Stimulated activated CD8-positive, alpha-beta memory T cell treated with anti-CD3 and anti-CD28 coated beads, Interleukin-2, amount 100 ng/mL, for 48 hours (primary cell): Measurements from ENCODE around the gene DLGAP3.
"Not testable (repeated sequence)": the region's sequence is repeated elsewhere in the genome, so short reads cannot be mapped to it uniquely, and the experiment has no call there.

ENCODE experiments used
- DNase-seq, 2 donors: peaks; one replicate each; pipeline ENCODE4 v3.0.0-alpha.2; 2020; ENCODE audit warnings: low read depth in 2 of 2

The DLGAP3 gene, protein sequence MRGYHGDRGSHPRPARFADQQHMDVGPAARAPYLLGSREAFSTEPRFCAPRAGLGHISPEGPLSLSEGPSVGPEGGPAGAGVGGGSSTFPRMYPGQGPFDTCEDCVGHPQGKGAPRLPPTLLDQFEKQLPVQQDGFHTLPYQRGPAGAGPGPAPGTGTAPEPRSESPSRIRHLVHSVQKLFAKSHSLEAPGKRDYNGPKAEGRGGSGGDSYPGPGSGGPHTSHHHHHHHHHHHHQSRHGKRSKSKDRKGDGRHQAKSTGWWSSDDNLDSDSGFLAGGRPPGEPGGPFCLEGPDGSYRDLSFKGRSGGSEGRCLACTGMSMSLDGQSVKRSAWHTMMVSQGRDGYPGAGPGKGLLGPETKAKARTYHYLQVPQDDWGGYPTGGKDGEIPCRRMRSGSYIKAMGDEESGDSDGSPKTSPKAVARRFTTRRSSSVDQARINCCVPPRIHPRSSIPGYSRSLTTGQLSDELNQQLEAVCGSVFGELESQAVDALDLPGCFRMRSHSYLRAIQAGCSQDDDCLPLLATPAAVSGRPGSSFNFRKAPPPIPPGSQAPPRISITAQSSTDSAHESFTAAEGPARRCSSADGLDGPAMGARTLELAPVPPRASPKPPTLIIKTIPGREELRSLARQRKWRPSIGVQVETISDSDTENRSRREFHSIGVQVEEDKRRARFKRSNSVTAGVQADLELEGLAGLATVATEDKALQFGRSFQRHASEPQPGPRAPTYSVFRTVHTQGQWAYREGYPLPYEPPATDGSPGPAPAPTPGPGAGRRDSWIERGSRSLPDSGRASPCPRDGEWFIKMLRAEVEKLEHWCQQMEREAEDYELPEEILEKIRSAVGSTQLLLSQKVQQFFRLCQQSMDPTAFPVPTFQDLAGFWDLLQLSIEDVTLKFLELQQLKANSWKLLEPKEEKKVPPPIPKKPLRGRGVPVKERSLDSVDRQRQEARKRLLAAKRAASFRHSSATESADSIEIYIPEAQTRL

GRCh38 chr1:34929497-34929852, at the start of gene DLGAP3:
DLGAP3 (minus strand) TSS chr1:34929650; CDS start chr1:34905383, 24,267 bp downstream.
- DNase-seq = no peak

- no peak for DNase-seq
Measured at GRCh38 chr1:34978921-34979320, 49.5 kb upstream of the DLGAP3 start.

DNA sequence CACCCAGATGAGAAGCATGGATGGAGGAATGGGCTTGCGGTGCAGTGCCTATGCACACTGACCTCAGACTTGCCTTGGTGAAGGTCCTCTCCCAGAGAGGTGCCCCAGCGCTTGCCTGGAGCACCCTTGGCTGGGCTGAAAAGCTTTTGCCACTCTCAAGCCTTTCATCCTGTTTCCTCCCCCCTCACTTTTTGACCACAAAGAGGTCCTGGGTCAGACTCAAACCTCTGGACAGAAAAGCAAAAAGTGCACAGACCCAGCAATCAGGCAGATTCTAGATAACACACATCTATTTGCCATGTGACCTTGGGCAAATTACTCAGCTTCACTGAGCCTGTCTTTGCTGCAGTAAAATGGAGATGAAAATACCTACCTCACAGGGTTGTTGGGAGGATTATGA, 48.4 kb upstream of the DLGAP3 start:
- no peak for DNase-seq

- no peak for DNase-seq
Measured at GRCh38 chr1:34977210-34977471, 47.7 kb upstream of the DLGAP3 start.

DNA sequence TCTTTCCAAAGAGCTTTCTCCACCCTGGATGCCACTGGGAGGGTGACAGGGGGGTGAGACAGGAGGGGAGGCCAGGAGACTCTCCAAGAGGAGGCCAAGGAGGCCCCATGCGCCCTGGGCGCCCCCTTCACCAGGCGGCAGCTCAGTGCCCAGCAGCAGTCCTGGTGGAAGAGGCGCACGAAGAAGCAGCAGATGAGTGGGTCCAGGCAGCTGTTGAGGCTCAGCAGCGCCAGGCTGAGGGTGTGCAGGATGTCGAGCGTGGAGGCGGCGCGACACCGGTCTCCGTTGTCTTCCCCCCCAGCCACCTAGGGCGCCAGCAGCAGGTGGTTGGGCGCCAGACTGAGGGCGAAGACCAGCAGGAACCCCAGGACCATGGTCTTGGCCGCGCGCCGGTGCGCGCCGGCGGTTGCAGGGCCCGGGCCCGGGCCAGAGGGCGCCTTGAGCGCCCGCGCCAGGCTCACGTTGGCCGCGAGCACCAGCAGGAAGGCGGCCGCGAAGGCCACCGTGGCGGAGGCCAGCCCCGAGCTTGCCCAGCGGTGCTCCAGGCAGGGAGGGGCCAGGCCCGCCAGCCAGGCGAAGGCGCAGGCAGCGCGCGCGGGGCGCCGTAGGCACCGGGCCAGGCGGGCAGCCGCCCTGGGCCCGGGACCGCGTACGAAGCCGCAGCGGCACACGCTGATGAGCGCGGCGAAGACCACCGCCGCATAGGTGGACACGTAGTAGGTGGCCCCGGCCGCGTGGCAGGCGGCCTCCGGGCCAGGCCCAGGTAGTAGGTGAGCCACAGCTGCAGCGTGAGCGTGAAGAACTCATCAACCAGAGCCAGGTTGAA, 47.1 kb upstream of the DLGAP3 start:
- DNase-seq = no peak

GRCh38 chr1:34975771-34976170, 46.3 kb upstream of the DLGAP3 start:
- no peak for DNase-seq

DNA sequence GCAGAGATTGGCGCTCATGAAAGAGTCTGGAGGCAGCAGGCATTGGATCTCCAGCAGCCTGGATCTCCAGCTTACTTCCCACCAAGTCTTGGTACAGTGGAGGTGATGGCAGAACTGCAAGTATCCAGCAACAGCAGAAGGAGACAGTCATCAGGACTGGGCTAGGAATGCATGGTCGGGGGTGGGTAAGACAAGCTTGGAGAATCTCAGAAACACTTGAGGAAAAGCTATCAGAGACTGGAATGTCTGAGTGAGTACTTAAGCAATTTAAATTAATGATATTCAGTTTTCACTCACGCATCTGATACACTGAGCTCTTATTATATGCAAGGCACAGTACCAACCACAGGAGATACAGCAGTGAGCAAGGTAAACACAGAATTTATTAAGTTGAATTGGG, 45.9 kb upstream of the DLGAP3 start:
- DNase-seq = no peak

DNA sequence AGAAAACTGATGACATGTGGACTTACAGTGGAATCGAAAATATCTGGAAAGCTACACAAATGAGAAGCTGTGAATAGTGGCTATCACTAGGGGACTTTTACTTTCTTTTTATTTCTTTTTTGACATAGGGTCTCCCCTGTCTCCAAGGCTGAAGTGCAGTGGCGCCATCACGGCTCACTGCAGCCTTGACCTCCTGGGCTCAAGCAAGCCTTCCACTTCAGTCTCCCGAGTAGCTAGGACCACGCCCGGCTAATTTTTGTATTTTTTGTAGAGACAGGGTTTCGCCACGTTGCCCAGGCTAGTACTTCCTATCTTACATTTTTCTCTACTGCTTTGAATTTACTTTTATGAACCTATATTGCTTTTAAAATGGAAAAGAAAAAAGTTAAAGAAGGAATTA, 45.2 kb upstream of the DLGAP3 start:
- no peak for DNase-seq

DNA sequence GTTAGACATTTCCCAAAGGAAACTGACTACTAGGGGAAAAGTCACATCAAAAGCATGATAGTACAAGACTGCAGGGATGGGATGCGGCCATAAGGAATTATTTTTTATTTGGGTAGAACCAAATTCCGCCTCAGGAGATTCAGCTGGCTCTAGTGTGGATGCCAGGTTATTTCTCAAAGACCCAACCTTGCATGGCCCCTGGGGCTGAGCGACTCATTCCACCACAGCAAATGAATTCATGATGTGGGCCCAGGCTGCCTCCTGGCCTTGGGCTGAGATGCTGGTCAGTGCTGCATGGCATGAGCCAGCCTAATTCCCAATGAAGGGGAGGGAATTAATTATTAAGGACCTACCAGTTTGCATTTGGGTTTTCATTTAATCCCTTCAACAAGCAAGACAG, 43.9 kb upstream of the DLGAP3 start:
- DNase-seq = no peak

DNA sequence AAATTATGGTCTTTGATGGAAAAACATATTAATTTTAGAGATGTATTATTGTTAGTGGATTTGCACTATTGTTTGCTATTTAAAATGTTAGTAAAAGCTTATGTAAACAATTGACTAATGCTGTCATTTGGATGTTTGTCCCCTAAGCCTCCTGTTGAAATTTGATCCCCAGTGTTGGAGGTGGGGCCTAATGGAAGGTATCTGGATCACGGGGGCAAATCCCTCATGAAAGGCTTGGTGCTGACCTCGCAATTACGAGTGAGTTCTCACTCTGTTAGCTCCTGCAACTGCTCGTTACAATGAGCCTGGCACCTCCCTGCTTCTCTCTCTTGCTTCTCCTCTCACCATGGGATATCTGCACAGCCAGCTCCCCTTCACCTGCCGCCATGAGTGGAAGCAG, 41.4 kb upstream of the DLGAP3 start:
- no peak for DNase-seq

- no peak for DNase-seq
Measured at GRCh38 chr1:34970220-34970735, 40.8 kb upstream of the DLGAP3 start.

GRCh38 chr1:34968297-34968696, 38.8 kb upstream of the DLGAP3 start:
- not testable (repeated sequence) for DNase-seq

GRCh38 chr1:34967672-34968071, 38.2 kb upstream of the DLGAP3 start:
- DNase-seq = not testable (repeated sequence)

DNA sequence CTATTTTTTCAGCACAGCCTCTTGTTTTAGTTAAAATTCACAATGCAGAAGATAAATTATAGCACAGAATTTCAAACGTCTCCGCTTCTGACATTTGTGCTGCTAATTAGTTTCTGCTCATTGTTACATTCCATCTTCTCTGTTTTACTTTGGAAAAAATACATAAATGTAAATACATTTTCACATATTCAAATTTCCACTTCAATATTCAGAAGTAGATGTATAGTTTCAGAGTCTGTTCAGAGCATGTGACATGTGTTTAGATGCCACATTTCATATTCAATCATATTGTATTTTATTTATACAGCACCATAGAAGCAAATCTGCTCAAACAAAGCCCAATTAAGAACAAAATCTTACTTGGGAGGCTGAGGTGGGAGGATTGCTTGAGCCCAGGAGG, 36.1 kb upstream of the DLGAP3 start:
- no peak for DNase-seq

DNA sequence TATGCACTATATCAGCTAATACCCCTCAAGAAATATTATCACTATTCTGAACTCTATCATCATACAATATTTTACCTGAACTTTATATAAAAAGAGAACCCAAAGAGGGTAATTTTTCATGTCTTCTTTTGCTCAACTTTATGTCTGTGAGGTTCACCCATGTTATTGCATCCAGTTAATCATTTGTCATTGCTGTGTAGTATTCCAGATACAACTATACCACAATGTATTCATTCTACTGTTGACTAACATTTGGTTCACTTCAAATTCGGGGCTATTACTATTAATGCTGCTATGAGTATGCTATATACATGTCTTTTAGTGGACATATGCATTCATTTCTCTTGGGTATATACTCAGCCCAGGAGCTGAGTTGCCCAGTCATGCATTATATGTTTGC, 21.0 kb upstream of the DLGAP3 start:
- no peak for DNase-seq

- DNase-seq = not testable (repeated sequence)
Measured at GRCh38 chr1:34948739-34949138, 19.3 kb upstream of the DLGAP3 start.

DNA sequence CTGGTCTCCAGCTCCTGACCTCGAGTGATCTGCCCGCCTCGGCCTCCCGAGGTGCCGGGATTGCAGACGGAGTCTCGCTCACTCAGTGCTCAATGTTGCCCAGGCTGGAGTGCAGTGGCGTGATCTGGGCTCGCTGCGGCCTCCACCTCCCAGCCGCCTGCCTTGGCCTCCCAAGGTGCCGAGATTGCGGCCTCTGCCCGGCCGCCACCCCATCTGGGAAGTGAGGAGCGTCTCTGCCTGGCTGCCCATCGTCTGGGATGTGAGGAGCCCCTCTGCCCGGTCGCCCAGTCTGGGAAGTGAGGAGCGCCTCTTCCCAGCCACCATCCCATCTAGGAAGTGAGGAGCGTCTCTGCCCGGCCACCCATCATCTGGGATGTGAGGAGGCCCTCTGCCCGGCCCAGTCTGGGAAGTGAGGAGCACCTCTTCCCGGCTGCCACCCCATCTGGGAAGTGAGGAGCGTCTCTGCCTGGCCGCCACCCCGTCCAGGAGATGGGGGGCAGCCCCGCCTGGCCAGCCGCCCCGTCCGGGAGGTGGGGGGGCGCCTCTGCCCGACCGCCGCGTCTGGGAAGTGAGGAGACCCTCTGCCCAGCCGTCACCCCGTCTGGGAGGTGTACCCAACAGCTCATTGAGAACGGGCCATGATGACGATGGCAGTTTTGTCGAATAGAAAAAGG, 18.3 kb upstream of the DLGAP3 start:
- DNase-seq = not testable (repeated sequence)

- DNase-seq = no peak
Measured at GRCh38 chr1:34946211-34946610, 16.8 kb upstream of the DLGAP3 start.

- DNase-seq = not testable (repeated sequence)
Measured at GRCh38 chr1:34941798-34942197, 12.3 kb upstream of the DLGAP3 start.

DNA sequence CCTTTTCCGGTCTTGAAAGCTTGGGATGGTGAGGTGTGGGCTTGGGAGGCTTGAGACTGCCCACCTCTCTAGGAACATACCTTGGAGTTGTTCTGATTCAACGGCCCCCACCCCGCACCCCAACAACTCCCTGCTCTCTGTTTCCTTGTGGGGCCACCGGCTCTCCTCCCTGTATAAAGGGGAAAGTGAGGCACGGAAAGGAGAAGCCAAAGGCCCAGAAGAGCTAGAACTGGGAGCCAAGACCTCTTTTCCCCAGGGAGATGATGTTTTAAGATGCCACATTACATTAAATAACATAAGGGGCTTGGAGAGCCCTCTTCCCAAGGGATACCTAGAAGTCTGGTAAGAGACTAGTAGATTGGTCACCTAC, 1.2 kb upstream of the DLGAP3 start:
- no peak for DNase-seq
